HG03039 (cell line): Measurements from ENCODE around the gene IL36G.

Experiments used
- ATAC-seq: cut with Tn5 transposase; IDR thresholded peaks from one replicate; pipeline ENCODE4 v1.9.1; 2021; ENCODE audit warnings: mild to moderate bottlenecking, moderate library complexity; ENCODE audit not compliant: unreplicated experiment

Gene IL36G

GRCh38 chr2:113015042-113015441, 37.2 kb downstream of the IL36G start:
- no peak for ATAC-seq

GRCh38 chr2:113015655-113016054, 37.8 kb downstream of the IL36G start:
- ATAC-seq = no peak

- no peak for ATAC-seq
Observed at GRCh38 chr2:113018509-113018908, 40.7 kb downstream of the IL36G start.

DNA sequence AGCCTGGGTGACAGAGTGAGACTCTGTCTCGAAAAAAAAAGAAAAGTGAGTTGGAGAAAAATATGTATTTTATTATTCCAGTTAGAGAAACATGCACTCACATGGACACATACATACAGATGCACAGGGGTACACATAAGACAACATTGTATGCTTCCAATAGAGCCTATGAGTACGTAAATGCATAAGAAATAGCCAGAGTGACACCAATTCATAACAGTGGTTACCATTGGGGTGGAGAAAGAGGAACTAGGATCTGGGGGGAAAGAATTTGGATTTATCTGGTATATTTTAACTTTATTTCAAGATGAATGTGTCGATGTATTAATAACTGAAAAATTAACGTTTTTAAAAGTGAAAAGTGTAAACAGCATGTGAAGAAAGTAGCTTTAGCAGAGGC, 43.5 kb downstream of the IL36G start:
- no peak for ATAC-seq

GRCh38 chr2:113024764-113025163, 47.0 kb downstream of the IL36G start:
- no peak for ATAC-seq

DNA sequence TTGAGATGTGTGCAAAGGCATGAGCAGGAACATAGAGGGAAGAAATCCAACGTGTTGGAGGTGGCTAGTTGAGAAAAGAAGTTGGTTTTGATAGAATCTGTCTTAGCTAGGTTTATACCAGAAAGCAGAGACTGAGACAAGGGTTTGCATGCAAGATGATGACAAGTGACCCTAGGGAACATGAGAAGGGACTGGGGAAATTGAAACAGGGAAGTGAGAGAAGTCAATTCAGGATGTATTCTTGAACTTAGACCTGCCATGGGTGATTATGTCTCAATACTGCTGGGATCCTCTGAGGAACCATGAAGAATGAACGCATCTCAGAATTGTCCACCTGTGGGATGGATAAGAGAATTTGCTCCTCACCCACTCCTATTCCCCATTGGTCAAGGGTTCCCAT, 47.9 kb downstream of the IL36G start:
- ATAC-seq = no peak

DNA sequence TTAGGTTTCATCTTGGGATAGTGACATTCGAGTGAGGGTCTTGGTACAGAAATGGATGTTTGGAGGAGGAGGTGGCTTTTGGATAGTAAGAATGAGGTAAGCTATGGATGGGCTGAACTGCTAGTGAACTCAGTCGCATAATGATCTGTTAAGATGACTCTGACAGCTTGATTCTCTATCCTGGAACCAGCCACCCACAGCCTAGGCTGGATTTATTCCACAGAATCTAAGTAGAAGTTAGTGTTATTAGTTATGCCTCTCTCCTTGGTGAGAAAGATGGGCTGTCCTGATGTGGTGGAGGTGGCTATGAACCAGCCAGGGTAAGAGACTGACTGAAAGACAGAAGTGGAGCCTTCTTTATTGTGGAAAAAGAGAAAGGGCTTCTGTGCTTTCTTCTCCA, 49.9 kb downstream of the IL36G start:
- ATAC-seq = no peak

DNA sequence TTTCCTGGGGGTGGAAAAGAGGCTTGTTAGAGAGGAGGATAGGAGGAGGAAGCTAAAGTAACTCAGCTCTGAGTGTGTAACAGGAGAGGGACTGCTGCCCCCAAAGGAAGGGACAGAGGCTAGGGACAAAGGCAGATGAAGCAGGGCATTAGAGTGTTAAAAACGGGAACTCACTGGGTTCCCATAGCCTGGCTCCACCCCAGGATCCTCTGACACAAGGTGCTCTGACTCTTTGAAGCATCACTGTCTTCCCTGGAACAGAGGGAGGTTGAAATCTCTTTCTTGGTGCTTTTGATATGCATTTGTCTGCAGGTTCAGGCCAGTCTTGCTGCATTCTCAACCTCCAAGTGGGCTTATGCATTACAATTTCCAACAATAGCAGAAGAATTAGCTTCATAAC, 50.3 kb downstream of the IL36G start:
- no peak for ATAC-seq

DNA sequence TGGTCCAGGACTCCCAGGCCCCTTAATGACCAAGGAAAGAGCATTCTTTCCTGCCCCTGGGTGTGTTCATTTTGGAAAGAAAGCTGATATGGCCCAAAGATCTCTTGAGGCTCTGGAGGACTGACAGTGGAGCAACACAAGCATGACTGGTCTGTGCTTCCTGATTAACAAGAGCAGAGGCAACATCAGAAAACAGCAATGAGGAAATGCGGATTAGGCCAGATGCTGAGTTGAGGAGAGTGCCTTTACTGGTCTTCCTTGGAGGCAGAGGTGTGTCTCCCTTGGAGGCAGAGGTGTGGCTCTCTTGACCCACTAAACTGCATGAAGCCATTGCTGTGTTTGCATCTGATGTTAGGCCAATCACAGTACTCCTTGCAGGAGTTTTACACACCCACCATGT, 54.9 kb downstream of the IL36G start:
- ATAC-seq = no peak

- no peak for ATAC-seq
Observed at GRCh38 chr2:113034016-113034415, 56.2 kb downstream of the IL36G start.
